Breast epithelium (tissue), 3 donors: ENCODE results near the gene BBX.

ENCODE experiments used
- POLR2A ChIP-seq: fragments of 450-650 bp; IDR thresholded peaks from one replicate; pipeline ENCODE4 v1.6.1; 2016; ENCODE audit warnings: antibody characterized with exemption, mild to moderate bottlenecking, moderate library complexity
- POLR2AphosphoS5 ChIP-seq, 3 donors: sonication (generic); formaldehyde crosslinking; IDR thresholded peaks; one replicate each; pipeline ENCODE4 v1.6.1; 2017; ENCODE audit warnings: antibody characterized with exemption in 3 of 3
- TF ChIP-seq, protein P1 (sequence below), 3 donors: fragments of 450-650 bp; IDR thresholded peaks; one replicate each; pipeline ENCODE4 v1.5.1; 2016 to 2017; ENCODE audit warnings: antibody characterized with exemption in 3 of 3, mild to moderate bottlenecking in 3 of 3, moderate library complexity in 3 of 3

DNA sequence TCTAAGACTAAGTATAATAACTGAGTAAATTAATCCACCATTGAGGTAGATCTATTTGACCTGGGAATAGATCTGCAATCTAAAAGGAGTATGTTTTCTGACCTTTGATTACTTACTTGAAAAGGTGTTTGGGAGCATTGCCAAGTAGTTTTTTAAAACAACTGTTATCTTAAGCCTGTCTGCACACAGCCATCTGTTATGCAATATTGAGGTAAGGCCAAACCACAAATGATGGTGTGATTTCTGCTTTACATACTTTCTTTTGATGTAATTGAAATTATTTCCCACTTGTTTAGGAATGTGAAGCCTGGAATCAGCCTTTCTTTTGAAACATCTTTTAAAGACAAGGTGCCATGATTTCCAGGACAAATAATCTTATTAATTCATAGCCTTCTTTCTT is 274.0 kb downstream of the BBX start:
- TF ChIP-seq, protein P1, sequence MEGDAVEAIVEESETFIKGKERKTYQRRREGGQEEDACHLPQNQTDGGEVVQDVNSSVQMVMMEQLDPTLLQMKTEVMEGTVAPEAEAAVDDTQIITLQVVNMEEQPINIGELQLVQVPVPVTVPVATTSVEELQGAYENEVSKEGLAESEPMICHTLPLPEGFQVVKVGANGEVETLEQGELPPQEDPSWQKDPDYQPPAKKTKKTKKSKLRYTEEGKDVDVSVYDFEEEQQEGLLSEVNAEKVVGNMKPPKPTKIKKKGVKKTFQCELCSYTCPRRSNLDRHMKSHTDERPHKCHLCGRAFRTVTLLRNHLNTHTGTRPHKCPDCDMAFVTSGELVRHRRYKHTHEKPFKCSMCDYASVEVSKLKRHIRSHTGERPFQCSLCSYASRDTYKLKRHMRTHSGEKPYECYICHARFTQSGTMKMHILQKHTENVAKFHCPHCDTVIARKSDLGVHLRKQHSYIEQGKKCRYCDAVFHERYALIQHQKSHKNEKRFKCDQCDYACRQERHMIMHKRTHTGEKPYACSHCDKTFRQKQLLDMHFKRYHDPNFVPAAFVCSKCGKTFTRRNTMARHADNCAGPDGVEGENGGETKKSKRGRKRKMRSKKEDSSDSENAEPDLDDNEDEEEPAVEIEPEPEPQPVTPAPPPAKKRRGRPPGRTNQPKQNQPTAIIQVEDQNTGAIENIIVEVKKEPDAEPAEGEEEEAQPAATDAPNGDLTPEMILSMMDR (IDR thresholded peaks at IDR 0.05), result no peak
- TF ChIP-seq POLR2A, result no peak
- TF ChIP-seq POLR2AphosphoS5 (IDR thresholded peaks at IDR 0.05), result no peak
